ENCODE data around the gene PCDH9.

The PCDH9 gene

DNA sequence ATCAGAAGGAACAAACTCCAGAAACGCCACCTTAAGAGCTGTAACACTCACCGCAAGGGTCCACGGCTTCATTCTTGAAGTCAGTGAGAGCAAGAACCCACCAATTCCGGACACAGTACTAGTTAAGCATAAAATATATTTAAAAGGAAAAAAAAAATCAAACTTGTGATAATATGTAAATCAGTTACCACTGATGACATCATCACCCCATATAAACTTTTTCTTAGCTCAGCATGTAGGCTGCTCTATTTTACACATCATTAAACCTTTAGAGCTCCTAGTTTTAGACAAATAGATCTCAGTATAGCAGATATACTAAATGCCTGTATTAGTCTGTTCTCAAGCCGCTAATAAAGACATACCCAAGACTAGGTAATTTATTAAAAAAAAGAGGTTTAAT is 668.1 kb downstream of the PCDH9 start:
- no peak for DNase-seq (ENCODE audit: low read depth, low spot score)
- no peak overlapping the region for H3K4me3 ChIP-seq (ENCODE audit: low read depth, low read length)
- CTCF ChIA-PET, result no interaction called here
- POLR2A ChIA-PET, result no interaction called here
- TF ChIP-seq, protein P1, sequence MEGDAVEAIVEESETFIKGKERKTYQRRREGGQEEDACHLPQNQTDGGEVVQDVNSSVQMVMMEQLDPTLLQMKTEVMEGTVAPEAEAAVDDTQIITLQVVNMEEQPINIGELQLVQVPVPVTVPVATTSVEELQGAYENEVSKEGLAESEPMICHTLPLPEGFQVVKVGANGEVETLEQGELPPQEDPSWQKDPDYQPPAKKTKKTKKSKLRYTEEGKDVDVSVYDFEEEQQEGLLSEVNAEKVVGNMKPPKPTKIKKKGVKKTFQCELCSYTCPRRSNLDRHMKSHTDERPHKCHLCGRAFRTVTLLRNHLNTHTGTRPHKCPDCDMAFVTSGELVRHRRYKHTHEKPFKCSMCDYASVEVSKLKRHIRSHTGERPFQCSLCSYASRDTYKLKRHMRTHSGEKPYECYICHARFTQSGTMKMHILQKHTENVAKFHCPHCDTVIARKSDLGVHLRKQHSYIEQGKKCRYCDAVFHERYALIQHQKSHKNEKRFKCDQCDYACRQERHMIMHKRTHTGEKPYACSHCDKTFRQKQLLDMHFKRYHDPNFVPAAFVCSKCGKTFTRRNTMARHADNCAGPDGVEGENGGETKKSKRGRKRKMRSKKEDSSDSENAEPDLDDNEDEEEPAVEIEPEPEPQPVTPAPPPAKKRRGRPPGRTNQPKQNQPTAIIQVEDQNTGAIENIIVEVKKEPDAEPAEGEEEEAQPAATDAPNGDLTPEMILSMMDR (IDR thresholded peaks at IDR 0.05; ENCODE audit: insufficient read depth, low read length, missing control alignments), result no peak

DNA sequence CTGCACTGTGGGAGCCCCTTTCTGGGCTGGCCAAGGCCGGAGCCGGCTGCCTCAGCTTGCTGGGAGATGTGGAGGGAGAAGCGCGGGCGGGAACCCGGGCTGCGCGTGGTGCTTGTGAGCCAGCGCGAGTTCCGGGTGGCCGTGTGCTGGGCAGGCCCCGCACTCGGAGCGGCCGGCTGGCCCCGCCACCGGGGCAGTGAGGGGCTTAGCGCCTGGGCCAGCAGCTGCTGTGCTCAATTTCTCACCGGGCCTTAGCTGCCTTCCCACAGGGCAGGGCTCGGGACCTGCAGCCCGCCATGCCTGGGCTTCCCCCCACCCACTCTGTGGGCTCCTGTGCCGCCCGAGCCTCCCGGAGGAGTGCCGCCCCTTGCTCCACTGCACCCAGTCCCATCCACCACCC is 669.1 kb downstream of the PCDH9 start:
- no peak overlapping the region for H3K4me3 ChIP-seq (ENCODE audit: low read depth, low read length)
- TF ChIP-seq, protein P1 (IDR thresholded peaks at IDR 0.05; ENCODE audit: insufficient read depth, low read length, missing control alignments), result no peak
- ChIA-PET CTCF (interaction anchor here (1.3 kb wide), 1 partner anchor 17 kb away, joined by 5 read pairs; no protein-coding TSS in a partner anchor), POLR2A (no interaction called here)
- DNase-seq (ENCODE audit: low read depth, low spot score), result no peak

DNA sequence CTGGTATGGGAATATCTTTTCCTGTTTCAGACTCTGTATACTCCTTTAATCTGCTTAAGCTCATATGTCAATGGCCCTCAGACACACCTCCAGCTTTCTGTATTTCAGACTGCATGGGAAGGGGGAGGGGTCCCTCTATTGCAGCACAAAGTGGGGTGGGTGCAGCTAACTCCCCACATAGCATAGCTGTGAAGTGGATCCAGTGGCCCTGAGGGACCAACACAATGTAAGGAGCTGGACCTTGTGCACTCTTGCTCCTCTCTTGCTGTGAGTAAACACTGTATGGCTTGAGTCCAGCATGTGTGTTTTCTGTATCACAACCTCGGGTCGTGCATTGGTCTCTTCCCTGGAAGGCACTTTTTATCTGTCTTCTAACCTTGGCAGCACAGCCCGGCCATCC is 669.9 kb downstream of the PCDH9 start:
- ChIA-PET POLR2A (no interaction called here), CTCF (interaction anchor here (1.3 kb wide), 1 partner anchor 16 kb away, joined by 5 read pairs; no protein-coding TSS in a partner anchor)
- no peak for DNase-seq (ENCODE audit: low read depth, low spot score)
- TF ChIP-seq, protein P1 (IDR thresholded peaks at IDR 0.05; ENCODE audit: insufficient read depth, low read length, missing control alignments), result no peak
- H3K4me3 ChIP-seq (ENCODE audit: low read depth, low read length), result no peak overlapping the region

DNA sequence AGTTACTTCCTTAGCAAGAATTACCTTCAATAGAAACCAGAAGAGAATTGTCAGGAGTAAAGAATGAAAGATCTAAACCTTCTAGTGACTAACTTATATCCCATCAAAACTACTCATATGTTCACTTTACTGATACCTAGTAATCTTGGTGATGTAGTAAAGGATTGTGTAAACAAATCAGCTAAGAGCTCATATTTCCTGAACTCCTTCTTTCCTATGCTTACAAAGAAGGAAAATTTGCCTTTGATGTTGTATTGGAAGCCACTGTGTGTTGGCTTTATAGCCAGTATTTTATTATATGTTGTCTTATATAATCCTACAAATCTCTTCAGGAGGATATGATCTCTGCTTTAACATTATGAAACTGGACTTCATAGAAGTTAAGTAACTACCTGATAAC is 671.0 kb downstream of the PCDH9 start:
- CTCF ChIA-PET, result no interaction called here
- DNase-seq (ENCODE audit: low read depth, low spot score), result no peak
- TF ChIP-seq, protein P1 (IDR thresholded peaks at IDR 0.05; ENCODE audit: insufficient read depth, low read length, missing control alignments), result no peak

DNA sequence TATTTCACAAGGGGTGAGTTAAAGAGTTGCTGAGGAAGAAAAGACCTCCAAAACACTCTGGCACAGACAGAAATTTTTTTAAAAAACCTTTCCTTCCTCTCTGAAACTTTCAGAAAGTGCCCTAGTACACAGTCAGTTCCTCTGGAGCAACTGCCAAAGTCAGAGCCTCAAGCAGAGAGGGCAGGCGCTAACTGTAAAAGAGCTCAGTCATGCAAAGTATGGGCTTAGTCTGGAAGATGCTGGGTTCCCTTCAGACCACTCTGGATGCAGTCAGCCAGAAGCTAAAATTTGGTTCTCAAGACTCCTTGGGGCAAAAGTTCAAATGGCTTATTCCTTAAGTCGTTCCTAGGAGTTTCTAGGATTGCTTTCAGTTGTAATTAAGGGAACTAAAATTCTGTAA is 671.6 kb downstream of the PCDH9 start:
- ChIA-PET POLR2A (no interaction called here), CTCF (no interaction called here)
- peak; percentile 9 for DNase-seq (ENCODE audit: low read depth, low spot score)
- TF ChIP-seq, protein P1 (IDR thresholded peaks at IDR 0.05; ENCODE audit: insufficient read depth, low read length, missing control alignments), result no peak
- H3K4me3 ChIP-seq (ENCODE audit: low read depth, low read length), result no peak overlapping the region

More for the DNA sequence above, 671.0 kb downstream of the PCDH9 start:
- POLR2A ChIA-PET, result no interaction called here
- no peak overlapping the region for H3K4me3 ChIP-seq (ENCODE audit: low read depth, low read length)

DNA sequence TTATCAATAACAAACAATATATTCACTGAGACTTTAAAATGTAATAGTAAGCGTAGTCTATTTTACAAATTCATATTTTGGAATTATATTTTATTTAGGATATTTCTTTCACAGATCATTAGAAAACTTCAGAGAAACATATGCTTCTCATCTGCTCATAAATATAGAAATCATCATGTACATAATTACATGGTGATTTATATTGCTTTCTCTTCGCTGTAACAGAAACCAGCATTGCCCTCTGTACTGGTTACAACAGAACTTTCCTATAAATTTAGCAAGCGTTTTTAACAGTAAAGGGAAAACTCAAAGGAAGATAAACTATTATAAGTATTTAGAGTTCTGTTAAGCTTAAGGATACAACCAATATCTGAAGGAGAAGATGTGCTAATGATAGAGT is 672.8 kb downstream of the PCDH9 start:
- DNase-seq (ENCODE audit: low read depth, low spot score), result no peak
- ChIA-PET POLR2A (no interaction called here), CTCF (no interaction called here)
- no peak overlapping the region for H3K4me3 ChIP-seq (ENCODE audit: low read depth, low read length)
- TF ChIP-seq, protein P1 (IDR thresholded peaks at IDR 0.05; ENCODE audit: insufficient read depth, low read length, missing control alignments), result no peak
